Fibroblast of mammary gland (primary cell): ENCODE results near the gene ACSL5.
"Not testable (repeated sequence)": the region's sequence is repeated elsewhere in the genome, so short reads cannot be mapped to it uniquely, and the experiment has no call there.

Experiments
- DNase-seq: peaks from one replicate; pipeline ENCODE4 v3.0.0-alpha.2; 2010; ENCODE audit warnings: low read depth
- H3K4me3 ChIP-seq: 2 replicates; pipeline ENCODE4 v1.5.1; 2011; ENCODE audit warnings: low read depth, mild to moderate bottlenecking, low read length, moderate library complexity; ENCODE audit not compliant: control insufficient read depth
- TF ChIP-seq, protein P1 (sequence below): conservative IDR thresholded peaks from 2 replicates; pipeline ENCODE4 v1.5.1; 2011; ENCODE audit warnings: low read depth, low read length, inconsistent platforms; ENCODE audit not compliant: control insufficient read depth, insufficient read depth

Gene ACSL5

DNA sequence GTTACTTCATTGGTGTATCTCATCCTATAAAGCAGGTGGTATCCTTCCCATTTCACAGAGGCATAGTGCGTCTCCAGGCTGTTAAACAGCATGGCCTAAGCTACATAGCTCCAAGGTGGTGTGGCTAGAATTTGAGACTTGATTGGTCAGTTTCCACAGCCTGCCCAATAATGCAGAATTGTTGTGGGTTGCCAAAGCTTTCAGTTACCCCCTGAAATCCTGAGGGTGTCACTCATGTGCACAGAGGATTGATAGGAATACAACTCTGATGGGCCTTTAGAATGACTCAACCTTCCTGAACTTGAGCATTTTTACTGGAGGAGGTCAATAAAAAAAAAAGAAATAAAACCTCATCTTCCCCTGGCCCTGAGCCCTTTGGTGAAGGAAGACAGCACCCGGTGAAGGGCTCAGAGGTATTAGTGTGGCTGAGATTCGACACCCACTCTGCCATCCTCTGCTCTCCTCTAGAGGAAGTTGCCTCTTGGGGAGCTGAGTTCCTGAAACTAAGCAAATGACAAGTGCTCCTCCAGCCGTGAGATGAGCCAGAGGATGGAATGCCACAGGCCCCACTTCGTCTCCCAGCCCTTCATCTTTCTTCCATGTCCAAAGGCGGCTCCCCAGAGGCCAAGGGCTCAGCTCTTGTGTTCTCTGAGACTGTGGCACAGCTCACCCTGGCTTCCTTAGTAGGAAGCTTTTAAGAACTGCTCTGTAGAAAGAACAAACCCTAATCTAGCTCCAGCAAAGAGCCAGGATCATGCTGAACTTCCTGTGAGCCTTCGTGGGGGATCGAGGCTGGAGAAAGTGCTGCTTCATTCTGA lies 1.0 kb downstream of the ACSL5 start:
- TF ChIP-seq, protein P1, sequence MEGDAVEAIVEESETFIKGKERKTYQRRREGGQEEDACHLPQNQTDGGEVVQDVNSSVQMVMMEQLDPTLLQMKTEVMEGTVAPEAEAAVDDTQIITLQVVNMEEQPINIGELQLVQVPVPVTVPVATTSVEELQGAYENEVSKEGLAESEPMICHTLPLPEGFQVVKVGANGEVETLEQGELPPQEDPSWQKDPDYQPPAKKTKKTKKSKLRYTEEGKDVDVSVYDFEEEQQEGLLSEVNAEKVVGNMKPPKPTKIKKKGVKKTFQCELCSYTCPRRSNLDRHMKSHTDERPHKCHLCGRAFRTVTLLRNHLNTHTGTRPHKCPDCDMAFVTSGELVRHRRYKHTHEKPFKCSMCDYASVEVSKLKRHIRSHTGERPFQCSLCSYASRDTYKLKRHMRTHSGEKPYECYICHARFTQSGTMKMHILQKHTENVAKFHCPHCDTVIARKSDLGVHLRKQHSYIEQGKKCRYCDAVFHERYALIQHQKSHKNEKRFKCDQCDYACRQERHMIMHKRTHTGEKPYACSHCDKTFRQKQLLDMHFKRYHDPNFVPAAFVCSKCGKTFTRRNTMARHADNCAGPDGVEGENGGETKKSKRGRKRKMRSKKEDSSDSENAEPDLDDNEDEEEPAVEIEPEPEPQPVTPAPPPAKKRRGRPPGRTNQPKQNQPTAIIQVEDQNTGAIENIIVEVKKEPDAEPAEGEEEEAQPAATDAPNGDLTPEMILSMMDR = no peak
- DNase-seq = no peak
- H3K4me3 ChIP-seq = no peak overlapping the region

DNA sequence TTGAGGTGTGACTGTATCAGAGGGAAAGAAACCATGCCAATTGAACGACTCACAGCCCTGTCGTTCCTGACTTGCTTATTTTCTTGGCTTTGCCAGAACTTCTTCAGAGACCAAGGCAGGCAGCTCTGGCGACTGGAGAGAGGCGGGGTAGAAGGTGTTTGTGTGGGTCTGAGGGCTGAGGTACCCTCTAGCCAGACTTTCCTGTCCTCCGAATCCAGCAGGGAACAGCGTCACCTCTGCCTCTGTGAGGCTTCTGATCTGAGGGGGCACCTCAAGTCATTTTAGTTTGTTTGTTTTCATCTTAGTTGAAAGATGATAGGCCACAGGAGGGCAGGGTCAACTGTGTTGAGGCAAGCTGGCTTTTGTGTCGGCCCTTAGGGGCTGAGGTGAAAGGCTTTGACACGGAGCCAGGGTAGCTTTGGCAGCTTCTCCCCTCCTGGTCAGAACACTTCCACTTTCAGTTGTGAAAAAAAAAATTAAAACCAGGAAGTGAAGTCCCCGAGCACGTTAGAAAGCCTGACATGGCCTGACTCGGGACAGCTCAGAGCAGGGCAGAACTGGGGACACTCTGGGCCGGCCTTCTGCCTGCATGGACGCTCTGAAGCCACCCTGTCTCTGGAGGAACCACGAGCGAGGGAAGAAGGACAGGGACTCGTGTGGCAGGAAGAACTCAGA lies 1.9 kb downstream of the ACSL5 start:
- DNase-seq = peak; percentile 40
- H3K4me3 ChIP-seq = no peak overlapping the region

DNA sequence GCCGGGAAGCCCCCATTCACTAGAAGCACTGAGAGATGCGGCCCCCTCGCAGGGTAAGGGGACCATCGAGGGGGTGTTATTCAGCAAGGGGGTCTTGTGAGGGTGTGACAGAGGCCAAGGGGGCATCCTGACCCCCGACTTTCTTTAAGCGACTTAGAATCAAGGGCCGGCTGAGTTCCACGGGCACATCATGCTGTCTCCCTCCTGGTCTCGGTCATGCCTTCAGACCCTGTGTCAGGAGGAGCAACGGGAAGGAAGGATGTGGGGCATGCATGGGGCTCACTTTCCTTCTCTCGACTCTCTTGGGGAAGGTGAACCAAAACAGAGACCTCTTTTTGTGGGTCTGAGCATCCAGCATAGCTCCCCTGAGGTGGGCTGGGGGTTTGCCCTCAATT lies 2.5 kb downstream of the ACSL5 start:
- no peak overlapping the region for H3K4me3 ChIP-seq
- TF ChIP-seq, protein P1 = no peak
- no peak for DNase-seq

More for the DNA sequence above, 1.9 kb downstream of the ACSL5 start:
- TF ChIP-seq, protein P1 = no peak

DNA sequence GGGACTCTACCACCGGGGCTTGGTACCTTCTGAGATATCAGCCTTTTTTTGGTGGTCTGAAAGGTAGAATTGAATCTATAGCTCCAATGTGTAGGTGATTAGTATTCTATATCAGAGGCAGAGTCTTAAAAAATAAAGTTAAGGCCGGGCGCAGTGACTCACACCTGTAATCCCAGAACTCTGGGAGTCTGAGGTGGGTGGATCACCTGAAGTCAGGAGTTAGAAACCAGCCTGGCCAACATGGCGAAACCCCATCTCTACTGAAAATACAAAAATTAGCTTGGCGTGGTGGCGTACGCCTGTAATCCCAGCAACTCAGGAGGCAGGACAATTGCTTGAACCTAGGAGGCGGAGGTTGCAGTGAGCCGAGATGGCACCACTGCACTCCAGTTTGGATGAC lies 3.2 kb downstream of the ACSL5 start:
- DNase-seq, H3K4me3 ChIP-seq: not testable (repeated sequence)

DNA sequence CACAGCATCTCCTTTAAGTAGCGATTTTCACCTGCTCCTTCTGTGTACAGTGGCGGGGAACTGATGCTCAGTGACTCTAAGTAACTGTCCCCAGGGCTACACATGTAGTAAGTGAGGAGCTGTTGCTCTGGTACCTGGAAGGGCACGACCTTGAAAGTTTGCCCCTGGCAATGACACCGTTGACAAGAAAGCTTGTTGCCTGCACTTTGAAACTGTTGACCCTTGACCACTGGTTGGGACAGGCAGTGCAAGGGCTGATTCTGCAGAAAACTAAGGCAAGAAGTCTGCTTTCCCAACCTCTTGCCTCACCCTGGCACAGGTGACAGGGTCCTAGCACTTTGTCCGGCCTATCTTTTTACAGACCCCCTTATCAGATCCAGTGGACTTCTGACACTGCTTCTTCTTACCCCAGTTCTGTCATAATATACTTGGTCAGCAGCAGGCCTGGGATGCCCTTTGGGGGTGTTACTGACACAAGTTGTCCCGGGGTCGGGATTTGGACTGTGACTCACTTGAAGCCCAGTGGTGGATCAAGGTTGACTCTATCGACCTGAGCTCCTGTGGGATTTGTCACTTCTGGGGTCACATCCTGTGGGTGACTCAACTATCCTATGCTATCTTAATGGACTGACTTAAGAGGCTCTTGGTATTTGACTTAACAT lies 5.8 kb downstream of the ACSL5 start:
- no peak overlapping the region for H3K4me3 ChIP-seq
- TF ChIP-seq, protein P1 = no peak
- DNase-seq = peak; percentile 65

DNA sequence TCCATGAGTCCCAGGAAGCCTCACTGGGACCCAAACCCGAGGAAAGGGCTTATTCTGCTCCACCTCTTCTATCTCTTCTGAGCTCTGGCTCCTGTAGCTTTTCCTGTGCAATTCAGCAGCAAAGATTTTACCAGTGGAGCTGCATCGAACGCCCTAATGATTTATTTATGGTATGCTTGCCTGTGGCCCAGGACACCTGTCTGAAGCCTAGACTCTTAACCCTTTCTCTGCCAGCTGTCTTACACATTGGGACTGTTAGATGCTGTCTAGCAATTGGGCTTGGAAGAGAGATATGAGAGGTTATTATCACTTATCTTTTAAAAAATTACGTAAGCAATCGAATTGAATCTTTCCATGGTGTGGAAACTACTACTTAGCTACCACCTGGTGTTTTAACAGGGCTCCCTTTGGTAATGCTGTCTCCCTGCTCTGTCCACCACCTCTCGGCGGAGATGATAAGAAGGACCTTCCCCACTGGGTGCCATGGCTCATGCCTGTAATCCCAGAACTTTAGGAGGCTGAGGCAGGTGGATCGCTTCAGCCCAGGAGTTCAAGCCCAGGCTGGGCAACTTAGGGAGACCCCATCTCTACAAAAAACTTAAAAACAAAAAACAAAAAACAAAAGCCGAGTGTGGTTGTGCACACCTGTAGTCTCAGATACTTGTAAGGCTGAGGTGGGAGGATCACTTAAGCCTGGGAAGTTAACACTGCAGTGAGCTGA lies 8.8 kb downstream of the ACSL5 start:
- TF ChIP-seq, protein P1 = no peak
- no peak for DNase-seq
- H3K4me3 ChIP-seq = no peak overlapping the region

DNA sequence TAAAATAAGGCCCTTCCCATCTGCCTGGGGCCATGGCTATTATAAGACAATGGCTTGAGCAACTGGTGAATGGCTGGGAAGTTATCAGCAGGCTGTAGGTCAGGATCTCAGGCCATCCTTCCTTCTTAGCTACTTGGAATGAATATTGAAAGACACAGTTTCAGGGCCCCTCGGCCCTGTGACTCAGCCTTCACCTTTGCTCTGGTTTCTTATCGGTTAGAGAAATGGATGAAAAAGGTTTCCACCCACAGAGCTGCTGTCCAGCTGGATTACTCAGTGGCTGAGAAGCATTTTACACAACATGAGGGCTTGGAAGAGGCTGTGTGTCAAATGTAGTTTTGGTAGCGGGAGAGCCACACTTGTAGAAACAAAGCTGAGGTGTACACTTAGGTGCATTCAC lies 9.4 kb downstream of the ACSL5 start:
- no peak overlapping the region for H3K4me3 ChIP-seq
- peak; percentile 74 for DNase-seq
- TF ChIP-seq, protein P1 = no peak
